ENCODE results near the gene SHISA7.

DNA sequence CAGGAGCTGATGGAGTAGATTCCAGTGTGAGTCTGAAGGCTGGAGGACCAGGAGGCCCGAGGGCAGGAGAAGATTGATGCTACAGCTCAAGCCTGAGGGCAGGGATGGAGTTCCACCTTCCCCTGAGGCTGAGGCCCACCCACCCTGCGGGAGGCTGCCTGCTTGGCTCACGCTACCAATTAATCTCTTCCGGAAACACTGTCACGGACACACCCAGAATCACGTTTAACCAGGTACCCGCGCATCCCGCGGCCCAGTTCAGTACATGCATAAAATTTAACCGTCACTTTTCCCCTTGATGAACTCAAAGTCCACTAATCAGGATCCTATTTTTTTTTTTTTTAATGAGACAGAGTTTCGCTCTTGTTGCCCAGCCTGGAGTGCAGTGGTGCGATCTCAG, 28.2 kb upstream of the SHISA7 start:
- no peak for TF ChIP-seq POLR2AphosphoS5 (IDR thresholded peaks at IDR 0.05; ENCODE audit: low read depth, low read length)
- no peak for TF ChIP-seq POLR2A (IDR thresholded peaks at IDR 0.05; ENCODE audit: low read depth, low read length)
- no peak for TF ChIP-seq TAF1 (IDR thresholded peaks at IDR 0.05; ENCODE audit: low read depth, low read length)
- TF ChIP-seq POU2F2 (IDR thresholded peaks at IDR 0.05; ENCODE audit: low read depth, low read length): no peak
- TF ChIP-seq SPI1 (IDR thresholded peaks at IDR 0.05; ENCODE audit: low read depth, low read length): no peak
- TF ChIP-seq PAX5 (IDR thresholded peaks at IDR 0.05; ENCODE audit: insufficient read depth, low read length, severe bottlenecking): no peak
